SK-N-SH treated with all-trans-retinoic acid at 6 μM for 48 hours (cell line): ENCODE results near the gene GNA12.

Experiments used
- ATAC-seq: fragments of 200-7000 bp; cut with Tn5 transposase; 3 replicates; pipeline ENCODE4 v1.9.1; 2020; ENCODE audit warnings: mild to moderate bottlenecking, moderate library complexity
- ARNTL ChIP-seq: fragments of 450-650 bp; formaldehyde crosslinking; IDR thresholded peaks from 2 replicates; pipeline ENCODE4 v1.5.0; 2020; ENCODE audit warnings: low read depth, mild to moderate bottlenecking, moderate library complexity, borderline replicate concordance
- BACH2 ChIP-seq: fragments of 250-450 bp; sonication (Bioruptor Pico); IDR thresholded peaks from 2 replicates; pipeline ENCODE4 v1.9.0; 2021; ENCODE audit warnings: mild to moderate bottlenecking, borderline replicate concordance
- CREB5 ChIP-seq: fragments of 250-450 bp; sonication (Bioruptor Pico); IDR thresholded peaks from 2 replicates; pipeline ENCODE4 v1.5.1; 2020; ENCODE audit warnings: low read depth, mild to moderate bottlenecking, moderate library complexity
- CSDC2 ChIP-seq: fragments of 250-450 bp; sonication (Bioruptor Pico); IDR thresholded peaks from 2 replicates; pipeline ENCODE4 v1.5.0; 2020; ENCODE audit warnings: mild to moderate bottlenecking, moderate library complexity
- CSRNP3 ChIP-seq: fragments of 250-450 bp; sonication (Bioruptor Pico); IDR thresholded peaks from 2 replicates; pipeline ENCODE4 v1.5.1; 2021; ENCODE audit warnings: mild to moderate bottlenecking, moderate library complexity
- GLIS3 ChIP-seq: fragments of 250-450 bp; sonication (Bioruptor Pico); IDR thresholded peaks from 2 replicates; pipeline ENCODE4 v1.5.0; 2020; ENCODE audit warnings: mild to moderate bottlenecking, moderate library complexity
- ISL1 ChIP-seq: fragments of 250-450 bp; sonication (Bioruptor Pico); IDR thresholded peaks from 2 replicates; pipeline ENCODE4 v2.1.2; 2022; ENCODE audit warnings: mild to moderate bottlenecking, moderate library complexity
- PATZ1 ChIP-seq: fragments of 250-450 bp; sonication (Bioruptor Pico); IDR thresholded peaks from 2 replicates; pipeline ENCODE4 v1.8.0; 2020; ENCODE audit warnings: mild to moderate bottlenecking, moderate library complexity, borderline replicate concordance
- POU6F1 ChIP-seq: fragments of 250-450 bp; sonication (Bioruptor Pico); IDR thresholded peaks from 2 replicates; pipeline ENCODE4 v1.8.0; 2021; ENCODE audit warnings: low read depth, mild to moderate bottlenecking, moderate library complexity, borderline replicate concordance
- PPARA ChIP-seq: fragments of 250-450 bp; sonication (Bioruptor Pico); IDR thresholded peaks from 2 replicates; pipeline ENCODE4 v1.5.0; 2020; ENCODE audit warnings: mild to moderate bottlenecking, borderline replicate concordance
- RARB ChIP-seq: fragments of 250-450 bp; sonication (Bioruptor Pico); IDR thresholded peaks from 2 replicates; pipeline ENCODE4 v1.8.0; 2021; ENCODE audit warnings: mild to moderate bottlenecking, moderate library complexity
- TCF4 ChIP-seq: fragments of 250-450 bp; sonication (Bioruptor Pico); IDR thresholded peaks from 2 replicates; pipeline ENCODE4 v1.8.0; 2021; ENCODE audit warnings: mild to moderate bottlenecking, moderate library complexity, borderline replicate concordance
- TOX ChIP-seq: fragments of 250-450 bp; sonication (Bioruptor Pico); IDR thresholded peaks from 2 replicates; pipeline ENCODE4 v1.8.0; 2021; ENCODE audit warnings: mild to moderate bottlenecking, moderate library complexity, borderline replicate concordance
- TSHZ2 ChIP-seq: fragments of 250-450 bp; sonication (Bioruptor Pico); IDR thresholded peaks from 2 replicates; pipeline ENCODE4 v1.5.0; 2020; ENCODE audit warnings: mild to moderate bottlenecking, moderate library complexity
- ZC3H10 ChIP-seq: fragments of 250-450 bp; sonication (Bioruptor Pico); IDR thresholded peaks from 2 replicates; pipeline ENCODE4 v1.5.1; 2021; ENCODE audit warnings: mild to moderate bottlenecking, moderate library complexity
- ZFP3 ChIP-seq: fragments of 250-450 bp; sonication (Bioruptor Pico); IDR thresholded peaks from 2 replicates; pipeline ENCODE4 v1.5.0; 2020; ENCODE audit warnings: mild to moderate bottlenecking, moderate library complexity
- ZFP30 ChIP-seq: fragments of 450-650 bp; formaldehyde crosslinking; IDR thresholded peaks from 2 replicates; pipeline ENCODE4 v1.5.0; 2022; ENCODE audit warnings: mild to moderate bottlenecking, moderate library complexity
- ZNF565 ChIP-seq: fragments of 450-650 bp; formaldehyde crosslinking; conservative IDR thresholded peaks from 2 replicates; pipeline ENCODE4 v1.5.0; 2020; ENCODE audit warnings: low read depth, mild to moderate bottlenecking, moderate library complexity
- ZNF70 ChIP-seq: fragments of 450-650 bp; formaldehyde crosslinking; IDR thresholded peaks from 2 replicates; pipeline ENCODE4 v1.5.0; 2020; ENCODE audit warnings: mild to moderate bottlenecking, moderate library complexity
- ZNF8 ChIP-seq: fragments of 450-650 bp; formaldehyde crosslinking; IDR thresholded peaks from 2 replicates; pipeline ENCODE4 v1.5.0; 2020; ENCODE audit warnings: mild to moderate bottlenecking, moderate library complexity

GNA12 gene

GRCh38 chr7:2803342-2803692 lies 40.8 kb downstream of the GNA12 start (continued):
- TF ChIP-seq PPARA, result no peak

GRCh38 chr7:2802504-2803341 lies 41.4 kb downstream of the GNA12 start:
- ATAC-seq, result peak; percentile 50
- TF ChIP-seq CSDC2 (CRISPR knock-in tag), result no peak
- TF ChIP-seq RARB (CRISPR knock-in tag), result no peak
- TF ChIP-seq, all 23 proteins: peak for 0

- ATAC-seq, result peak; percentile 45
- no peak for TF ChIP-seq CREB5
- peak; percentile 48; the same call in 1 of the 2 replicates for TF ChIP-seq PATZ1 (CRISPR knock-in tag)
- no peak for TF ChIP-seq ARNTL
- TF ChIP-seq CSRNP3 (CRISPR knock-in tag), result no peak
- TF ChIP-seq ZNF70 (CRISPR knock-in tag), result no peak
- no peak for TF ChIP-seq ISL1 (CRISPR knock-in tag)
- TF ChIP-seq, all 23 proteins: peak for 1
Observed at GRCh38 chr7:2802101-2802500, 42.0 kb downstream of the GNA12 start.

- no peak for TF ChIP-seq CREB5
- no peak for TF ChIP-seq GLIS3 (CRISPR knock-in tag)
- no peak for TF ChIP-seq TOX
- TF ChIP-seq BACH2 (CRISPR knock-in tag), result no peak
- TF ChIP-seq ZNF565 (CRISPR knock-in tag), result no peak
- TF ChIP-seq ZC3H10 (CRISPR knock-in tag), result no peak
- no peak for TF ChIP-seq PPARA
- TF ChIP-seq POU6F1 (CRISPR knock-in tag), result no peak
- TF ChIP-seq ZFP30, result no peak
- no peak for TF ChIP-seq ZNF70 (CRISPR knock-in tag)
- TF ChIP-seq PATZ1 (CRISPR knock-in tag), result no peak
- no peak for TF ChIP-seq CSDC2 (CRISPR knock-in tag)
- TF ChIP-seq CSRNP3 (CRISPR knock-in tag), result no peak
- TF ChIP-seq RARB (CRISPR knock-in tag), result no peak
- TF ChIP-seq ZNF8 (CRISPR knock-in tag), result no peak
- TF ChIP-seq TCF4 (CRISPR knock-in tag), result no peak
- no peak for TF ChIP-seq TSHZ2 (CRISPR knock-in tag)
- TF ChIP-seq ZFP3 (CRISPR knock-in tag), result no peak
- TF ChIP-seq, all 23 proteins: peak for 0
- no peak for ATAC-seq
Observed at GRCh38 chr7:2800931-2801688, 43.0 kb downstream of the GNA12 start.
